Kidney epithelial cell (primary cell): ENCODE measurements around the gene GOLGA6L9. TPM values are rescaled to one million over a fixed set of nuclear protein-coding genes. Genes with fewer than 3 reads are reported as not detected.
"Not testable (repeated sequence)": the region's sequence is repeated elsewhere in the genome, so short reads cannot be mapped to it uniquely, and the experiment has no call there.

Source experiments
- DNase-seq: peaks from one replicate; pipeline ENCODE4 v3.0.0-alpha.2; 2010; ENCODE audit warnings: low read depth
- H3K27me3 ChIP-seq: 2 replicates; pipeline ENCODE4 v1.6.0; 2011; ENCODE audit warnings: low read length; ENCODE audit not compliant: control insufficient read depth, insufficient read depth
- H3K36me3 ChIP-seq: 2 replicates; pipeline ENCODE4 v1.5.1; 2011; ENCODE audit warnings: low read length; ENCODE audit not compliant: control insufficient read depth, insufficient read depth
- H3K4me3 ChIP-seq: 2 replicates; pipeline ENCODE4 v1.5.1; 2011; ENCODE audit warnings: low read depth, mild to moderate bottlenecking, control low read depth, low read length
- CTCF ChIP-seq: IDR thresholded peaks from 2 replicates; pipeline ENCODE4 v1.5.1; 2011; ENCODE audit warnings: mild to moderate bottlenecking, moderate library complexity, low read length, control low read depth, inconsistent platforms; ENCODE audit not compliant: insufficient read depth, poor library complexity, severe bottlenecking
- total RNA-seq: library from RNA; depleted of rRNA; stranded (reverse); fragments of >200 nt; gene quantifications from 2 replicates; pipeline ENCODE4 v1.2.3, GENCODE V29; 2015

Gene GOLGA6L9, protein sequence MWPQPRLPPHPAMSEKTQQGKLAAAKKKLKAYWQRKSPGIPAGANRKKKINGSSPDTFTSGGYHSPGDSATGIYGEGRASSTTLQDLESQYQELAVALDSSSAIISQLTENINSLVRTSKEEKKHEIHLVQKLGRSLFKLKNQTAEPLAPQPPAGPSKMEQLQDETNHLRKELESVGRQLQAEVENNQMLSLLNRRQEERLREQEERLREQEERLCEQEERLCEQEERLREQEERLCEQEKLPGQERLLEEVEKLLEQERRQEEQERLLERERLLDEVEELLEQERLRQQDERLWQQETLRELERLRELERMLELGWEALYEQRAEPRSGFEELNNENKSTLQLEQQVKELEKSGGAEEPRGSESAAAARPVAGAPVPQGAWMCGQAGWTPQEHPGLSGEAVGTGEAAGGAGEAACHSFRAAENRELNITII
- total RNA-seq, result 4.3 and 4.9 TPM in 2 replicates

- not testable (repeated sequence) for DNase-seq, H3K4me3 ChIP-seq, H3K36me3 ChIP-seq, H3K27me3 ChIP-seq
Measured at GRCh38 chr15:82429693-82430092, at the start of gene GOLGA6L9. Gene GOLGA6L9 (plus strand): TSS chr15:82429816. CDS start chr15:82430080, 264 bp downstream.

DNA sequence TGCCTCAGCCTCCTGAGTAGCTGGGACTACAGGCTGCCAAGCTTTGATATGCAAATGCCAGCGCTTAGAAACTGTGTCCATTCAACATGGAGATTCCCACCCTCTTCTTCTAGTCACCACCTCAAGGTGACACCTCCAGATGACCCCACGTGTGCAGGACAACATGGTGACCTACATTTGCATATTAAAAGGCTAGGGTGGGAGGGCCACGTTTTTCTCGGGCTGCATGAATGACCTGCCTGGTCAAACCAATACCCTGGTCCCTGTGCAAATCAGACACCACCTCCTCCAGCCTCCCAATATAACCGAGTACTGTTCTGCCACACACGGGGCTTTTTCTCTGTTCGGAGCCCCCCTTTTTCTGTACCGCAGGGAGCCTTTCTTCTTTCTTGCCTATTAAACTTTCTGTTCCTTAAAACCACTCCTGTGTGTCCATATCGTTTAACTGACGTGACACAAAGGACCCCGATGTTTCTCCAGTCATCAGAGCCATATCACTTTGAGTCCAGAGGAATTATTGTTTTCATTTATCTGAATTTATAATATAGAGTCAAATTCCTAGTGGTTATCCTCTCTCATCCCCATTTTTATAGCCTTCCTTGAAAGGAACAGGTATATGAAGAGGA, 48.2 kb upstream of the GOLGA6L9 start:
- H3K4me3 ChIP-seq, DNase-seq, H3K36me3 ChIP-seq, H3K27me3 ChIP-seq: not testable (repeated sequence)

- H3K27me3 ChIP-seq, H3K36me3 ChIP-seq, DNase-seq, H3K4me3 ChIP-seq: not testable (repeated sequence)
Measured at GRCh38 chr15:82387209-82387608, 42.4 kb upstream of the GOLGA6L9 start.

- DNase-seq, H3K4me3 ChIP-seq, H3K27me3 ChIP-seq, H3K36me3 ChIP-seq: not testable (repeated sequence)
Measured at GRCh38 chr15:82390152-82390551, 39.5 kb upstream of the GOLGA6L9 start.

DNA sequence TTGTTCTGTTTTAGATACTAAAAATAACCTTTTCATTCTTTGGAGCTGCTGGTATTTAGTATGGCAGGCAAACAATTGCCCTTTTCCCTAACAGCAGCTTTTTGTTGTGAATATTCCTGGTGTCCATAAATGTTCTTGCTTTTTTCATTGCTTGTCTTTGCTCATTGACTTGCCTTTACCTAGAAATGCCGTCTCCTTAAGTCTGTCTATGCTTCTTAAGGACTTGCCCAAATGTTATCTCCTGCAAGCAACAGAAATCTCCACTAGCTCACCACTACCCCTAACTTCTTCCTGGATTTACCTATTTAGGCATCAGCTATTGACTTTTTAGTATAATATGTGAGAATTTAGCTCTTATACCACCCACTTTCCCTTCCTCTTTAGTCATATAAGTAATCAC, 37.5 kb upstream of the GOLGA6L9 start:
- DNase-seq, H3K4me3 ChIP-seq, H3K36me3 ChIP-seq, H3K27me3 ChIP-seq: not testable (repeated sequence)

- Histone ChIP-seq H3K4me3 (no peak overlapping the region), H3K27me3 (no peaks in the 10 kb centered on the region), H3K36me3 (no peaks in the 10 kb centered on the region)
- no peak for DNase-seq
- no peak for TF ChIP-seq CTCF
Measured at GRCh38 chr15:82393671-82394070, 35.9 kb upstream of the GOLGA6L9 start.

- H3K27me3 ChIP-seq, H3K4me3 ChIP-seq, H3K36me3 ChIP-seq, DNase-seq: not testable (repeated sequence)
Measured at GRCh38 chr15:82395788-82396187, 33.8 kb upstream of the GOLGA6L9 start.

DNA sequence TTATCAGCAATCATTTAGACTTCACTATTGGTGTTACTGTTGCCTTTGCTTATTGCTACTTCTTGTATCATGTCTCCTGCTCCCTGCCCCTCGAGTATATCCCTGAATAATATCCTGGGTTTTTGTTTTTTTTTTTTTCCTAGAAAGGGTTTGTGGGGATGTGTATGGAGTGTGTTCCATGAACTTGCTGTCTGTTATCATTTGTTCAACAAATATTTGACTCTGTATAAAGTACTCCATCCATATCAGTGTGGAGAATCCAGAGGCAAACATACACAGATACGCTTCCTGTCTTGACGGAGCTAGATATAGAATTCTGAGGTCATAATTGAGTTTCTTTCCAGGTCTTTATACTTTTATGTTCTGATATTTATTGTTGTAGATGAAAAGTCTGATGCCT, 31.8 kb upstream of the GOLGA6L9 start:
- H3K27me3 ChIP-seq, result no peaks in the 10 kb centered on the region
- no peak for DNase-seq
- no peak for TF ChIP-seq CTCF
- no peak overlapping the region for H3K4me3 ChIP-seq
- no peaks in the 10 kb centered on the region for H3K36me3 ChIP-seq

DNA sequence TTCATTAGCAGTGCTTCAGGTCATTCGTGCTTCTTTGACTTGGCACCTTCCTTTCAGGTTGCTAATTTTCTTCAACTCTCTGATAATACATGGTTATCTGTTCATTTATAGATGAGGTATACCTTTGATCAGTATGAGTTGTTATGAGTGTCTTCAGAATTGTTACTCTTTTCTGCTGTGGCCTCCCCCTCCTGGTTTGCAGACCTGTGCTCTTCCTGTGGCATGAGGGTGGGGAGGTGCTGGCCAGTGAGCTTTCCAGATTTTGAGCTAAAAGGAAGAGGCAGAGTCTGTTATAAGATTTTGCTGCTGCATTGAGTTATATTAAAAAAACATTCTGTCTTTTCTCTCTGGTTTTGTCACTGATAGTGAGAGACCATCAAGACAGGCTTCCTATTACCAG, 30.8 kb upstream of the GOLGA6L9 start:
- Histone ChIP-seq H3K4me3 (no peak overlapping the region), H3K36me3 (no peaks in the 10 kb centered on the region), H3K27me3 (no peaks in the 10 kb centered on the region)
- no peak for TF ChIP-seq CTCF
- no peak for DNase-seq

DNA sequence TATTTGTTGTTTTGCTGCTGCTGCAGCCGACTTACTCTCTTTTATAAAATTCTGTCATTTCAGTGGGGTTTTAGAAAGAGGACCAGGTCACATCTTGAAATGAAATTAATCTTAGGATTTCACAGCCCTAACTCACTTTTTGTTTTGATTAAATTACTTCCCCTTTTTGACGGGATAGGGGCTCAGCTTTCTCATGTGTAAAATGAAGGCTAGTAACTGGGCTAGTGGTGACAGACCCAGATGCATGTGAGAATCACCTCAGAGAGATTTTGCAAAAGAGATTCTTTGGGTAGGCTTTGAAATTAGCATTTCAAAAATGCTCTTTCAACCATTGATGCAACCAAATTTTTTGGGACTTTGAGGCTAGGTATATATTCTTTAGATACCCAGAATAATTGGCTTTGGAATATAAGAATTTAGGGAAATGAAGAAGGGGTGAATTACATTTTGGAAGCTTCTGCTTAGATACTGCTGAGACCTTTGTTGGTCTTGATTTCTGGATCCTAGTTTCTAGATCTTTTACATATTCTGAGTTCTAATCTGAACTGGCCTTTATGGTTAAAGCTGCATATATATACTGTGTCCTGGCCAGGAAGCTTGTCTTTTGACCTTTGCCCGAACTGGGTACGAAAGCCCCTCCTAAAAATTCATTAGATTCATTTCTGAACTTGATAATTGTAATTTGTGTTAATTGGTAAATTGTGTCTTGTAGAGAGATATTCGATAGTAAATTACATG, 30.1 kb upstream of the GOLGA6L9 start:
- not testable (repeated sequence) for DNase-seq, H3K4me3 ChIP-seq, H3K36me3 ChIP-seq, H3K27me3 ChIP-seq

- not testable (repeated sequence) for DNase-seq, H3K27me3 ChIP-seq, H3K36me3 ChIP-seq, H3K4me3 ChIP-seq
Measured at GRCh38 chr15:82401918-82402317, 27.7 kb upstream of the GOLGA6L9 start.
